ENCODE data around the gene DNMT1. TPM values are rescaled to one million over a fixed set of nuclear protein-coding genes. Genes with fewer than 3 reads are reported as not detected.
"Not testable (repeated sequence)": the region's sequence is repeated elsewhere in the genome, so short reads cannot be mapped to it uniquely, and the experiment has no call there.

The DNMT1 gene
- total RNA-seq, result 57.7 TPM
- long read RNA-seq, partial matches to known transcripts, result 26 of 34 reads
- long read RNA-seq, other reads (novel, unspliced or antisense), result 7 of 34 reads

GRCh38 chr19:10194500-10195198, at the start of gene DNMT1:
Gene DNMT1, minus strand, starts transcription at chr19:10194953. Its CDS starts 54 bp downstream, at chr19:10194899.
- DNase-seq (ENCODE audit: low spot score), result peak; percentile 97

GRCh38 chr19:10243606-10244005, 48.9 kb upstream of the DNMT1 start:
- DNase-seq (ENCODE audit: low spot score), result no peak

GRCh38 chr19:10241826-10242449, 47.2 kb upstream of the DNMT1 start:
- DNase-seq (ENCODE audit: low spot score), result not testable (repeated sequence)

GRCh38 chr19:10238172-10238783, 43.5 kb upstream of the DNMT1 start:
- DNase-seq (ENCODE audit: low spot score), result no peak

- DNase-seq (ENCODE audit: low spot score), result no peak
Measured at GRCh38 chr19:10237702-10238101, 42.9 kb upstream of the DNMT1 start.

GRCh38 chr19:10235409-10235808, 40.7 kb upstream of the DNMT1 start:
- not testable (repeated sequence) for DNase-seq (ENCODE audit: low spot score)

- no peak for DNase-seq (ENCODE audit: low spot score)
Measured at GRCh38 chr19:10235003-10235402, 40.2 kb upstream of the DNMT1 start.

GRCh38 chr19:10233946-10234345, 39.2 kb upstream of the DNMT1 start:
- no peak for DNase-seq (ENCODE audit: low spot score)

- no peak for DNase-seq (ENCODE audit: low spot score)
Measured at GRCh38 chr19:10231612-10232228, 37.0 kb upstream of the DNMT1 start.

GRCh38 chr19:10230861-10231611, 36.3 kb upstream of the DNMT1 start, which contains the start of gene S1PR2:
Gene S1PR2, minus strand, starts transcription at chr19:10231331. Its CDS starts 6,426 bp downstream, at chr19:10224905.
- DNase-seq (ENCODE audit: low spot score), result peak; percentile 93

- DNase-seq (ENCODE audit: low spot score), result no peak
Measured at GRCh38 chr19:10230173-10230860, 35.6 kb upstream of the DNMT1 start.

GRCh38 chr19:10228920-10229319, 34.2 kb upstream of the DNMT1 start:
- DNase-seq (ENCODE audit: low spot score), result no peak

GRCh38 chr19:10228393-10228792, 33.6 kb upstream of the DNMT1 start:
- no peak for DNase-seq (ENCODE audit: low spot score)

GRCh38 chr19:10227026-10227971, 32.5 kb upstream of the DNMT1 start:
- no peak for DNase-seq (ENCODE audit: low spot score)

GRCh38 chr19:10226376-10227025, 31.7 kb upstream of the DNMT1 start:
- DNase-seq (ENCODE audit: low spot score), result no peak

- DNase-seq (ENCODE audit: low spot score), result no peak
Measured at GRCh38 chr19:10226021-10226375, 31.2 kb upstream of the DNMT1 start.

GRCh38 chr19:10224337-10224736, 29.6 kb upstream of the DNMT1 start:
- no peak for DNase-seq (ENCODE audit: low spot score)

- no peak for DNase-seq (ENCODE audit: low spot score)
Measured at GRCh38 chr19:10223488-10224213, 28.9 kb upstream of the DNMT1 start.
